Measurements from ENCODE around the gene P4HA1.
"Not testable (repeated sequence)": the region's sequence is repeated elsewhere in the genome, so short reads cannot be mapped to it uniquely, and the experiment has no call there.

The P4HA1 gene

GRCh38 chr10:72989771-72990170, 106.9 kb downstream of the P4HA1 start:
- H3K27ac Mint-ChIP-seq; ATAC-seq; H3K9me3 Mint-ChIP-seq; H3K4me1 Mint-ChIP-seq; H3K4me3 Mint-ChIP-seq; DNase-seq (ENCODE audit: low spot score in 2 of 2): not testable (repeated sequence)
- H3K36me3 Mint-ChIP-seq, result peaks cover 12% of the 10 kb centered on the region

GRCh38 chr10:72984618-72985017, 112.0 kb downstream of the P4HA1 start:
- H3K36me3 Mint-ChIP-seq; H3K27ac Mint-ChIP-seq; H3K4me3 Mint-ChIP-seq; H3K4me1 Mint-ChIP-seq; ATAC-seq; DNase-seq (ENCODE audit: low spot score in 2 of 2): not testable (repeated sequence)
- peaks cover 15% of the 10 kb centered on the region for H3K9me3 Mint-ChIP-seq

GRCh38 chr10:72981882-72982529, 114.7 kb downstream of the P4HA1 start:
- peak; percentile 36 for ATAC-seq
- no peak overlapping the region for H3K4me3 Mint-ChIP-seq
- H3K27ac Mint-ChIP-seq, result no peak overlapping the region
- no peaks in the 10 kb centered on the region for H3K36me3 Mint-ChIP-seq
- H3K4me1 Mint-ChIP-seq, result no peaks in the 10 kb centered on the region
- no peak for DNase-seq (ENCODE audit: low spot score in 2 of 2)
- peaks cover 35% of the 10 kb centered on the region for H3K9me3 Mint-ChIP-seq

- ATAC-seq (peak; percentile 36), DNase-seq (ENCODE audit: low spot score in 2 of 2) (no peak)
- Mint-ChIP-seq H3K4me3 (no peak overlapping the region), H3K9me3 (peaks cover 37% of the 10 kb centered on the region), H3K36me3 (no peaks in the 10 kb centered on the region), H3K4me1 (no peaks in the 10 kb centered on the region), H3K27ac (no peak overlapping the region)
These were observed 115.4 kb downstream of the P4HA1 start for GRCh38 chr10:72981028-72981881.

GRCh38 chr10:72980348-72980747, 116.3 kb downstream of the P4HA1 start:
- no peak for DNase-seq (ENCODE audit: low spot score in 2 of 2)
- Mint-ChIP-seq H3K4me1 (no peaks in the 10 kb centered on the region), H3K36me3 (no peaks in the 10 kb centered on the region), H3K4me3 (no peak overlapping the region), H3K9me3 (peaks cover 43% of the 10 kb centered on the region), H3K27ac (no peak overlapping the region)
- no peak for ATAC-seq

GRCh38 chr10:72979709-72980108, 117.0 kb downstream of the P4HA1 start:
- H3K9me3 Mint-ChIP-seq, result peaks cover 44% of the 10 kb centered on the region
- no peak overlapping the region for H3K4me3 Mint-ChIP-seq
- no peak for DNase-seq (ENCODE audit: low spot score in 2 of 2)
- H3K27ac Mint-ChIP-seq, result no peak overlapping the region
- no peak for ATAC-seq
- no peaks in the 10 kb centered on the region for H3K36me3 Mint-ChIP-seq
- H3K4me1 Mint-ChIP-seq, result no peaks in the 10 kb centered on the region

GRCh38 chr10:72976886-72977285, 119.8 kb downstream of the P4HA1 start:
- DNase-seq (ENCODE audit: low spot score in 2 of 2) (no peak), ATAC-seq (no peak)
- H3K4me3 Mint-ChIP-seq, result no peak overlapping the region
- no peaks in the 10 kb centered on the region for H3K36me3 Mint-ChIP-seq
- no peak overlapping the region for H3K27ac Mint-ChIP-seq
- H3K9me3 Mint-ChIP-seq, result peaks cover 39% of the 10 kb centered on the region
- H3K4me1 Mint-ChIP-seq, result no peaks in the 10 kb centered on the region

Data from stimulated activated effector memory CD8-positive, alpha-beta T cell treated with anti-CD3 and anti-CD28 coated beads, Interleukin-12 subunit alpha, Interleukin-12 subunit beta, amount 100 ng/mL, for 72 hours (primary cell).